H1 (cell line): Measurements from ENCODE around the gene ADGRV1. TPM values are rescaled to one million over a fixed set of nuclear protein-coding genes. Genes with fewer than 3 reads are reported as not detected.

Source experiments
- CTCF ChIA-PET: fragments of 300-600 bp; sonication (Branson Sonifier 250); formaldehyde crosslinking; loops from one replicate; lab custom pipeline; 2021; ENCODE audit not compliant: partially characterized antibody; lab: Charles Lee
- POLR2A ChIA-PET: fragments of 300-600 bp; sonication (Branson Sonifier 250); formaldehyde crosslinking; loops from one replicate; lab custom pipeline; 2021; ENCODE audit warnings: inconsistent platforms; ENCODE audit not compliant: partially characterized antibody; lab: Charles Lee
- DNase-seq, 2 experiments: peaks; one replicate each; pipeline versions ENCODE4 v3.0.0 to v3.0.0-alpha.2; 2010 to 2022; ENCODE audit warnings: low spot score in 2 of 2, low read depth in 1 of 2, mixed read lengths in 1 of 2
- FAIRE-seq: peaks from 2 replicates; lab custom pipeline; 2011; peaks lifted over from hg19 to GRCh38; lab: Jason Lieb, UNC
- H2AFZ ChIP-seq: 2 replicates; pipeline ENCODE4 v1.8.1; 2012; ENCODE audit warnings: low read length, inconsistent platforms
- H2AK5ac ChIP-seq: 2 replicates; pipeline ENCODE4 v1.6.1; 2013; ENCODE audit warnings: low read depth, low read length
- H2BK120ac ChIP-seq: replicated peaks from 2 replicates; pipeline ENCODE3; 2013; ENCODE audit warnings: low read depth, low read length, inconsistent platforms
- H2BK12ac ChIP-seq: 2 replicates; pipeline ENCODE4 v1.6.1; 2013; ENCODE audit warnings: low read depth, low read length
- H2BK15ac ChIP-seq: 2 replicates; pipeline ENCODE4 v1.6.1; 2013; ENCODE audit warnings: low read length
- H2BK20ac ChIP-seq: 2 replicates; pipeline ENCODE4 v1.6.1; 2013; ENCODE audit warnings: low read length
- H2BK5ac ChIP-seq: 2 replicates; pipeline ENCODE4 v1.6.1; 2013; ENCODE audit warnings: low read depth, low read length
- H3K14ac ChIP-seq: 2 replicates; pipeline ENCODE4 v1.6.1; 2013; ENCODE audit warnings: inconsistent platforms; ENCODE audit not compliant: insufficient read length
- H3K18ac ChIP-seq: 2 replicates; pipeline ENCODE4 v1.6.1; 2013; ENCODE audit warnings: low read length; ENCODE audit errors: extremely low read depth
- H3K23ac ChIP-seq: 2 replicates; pipeline ENCODE4 v1.6.1; 2013; ENCODE audit warnings: inconsistent platforms; ENCODE audit not compliant: insufficient read length
- H3K23me2 ChIP-seq: 2 replicates; pipeline ENCODE4 v1.6.1; 2013; ENCODE audit warnings: low read depth, low read length
- H3K27ac ChIP-seq: 2 replicates; pipeline ENCODE4 v1.6.1; 2011; ENCODE audit warnings: low read depth, low read length, inconsistent platforms
- H3K27me3 ChIP-seq, 4 experiments: replicated peaks in 1 of 4; 1 replicate in 1 of 4; 2 replicates in 3 of 4; pipeline versions ENCODE4 v1.6.1 to v1.8.1; 2011 to 2013; ENCODE audit warnings: low read length in 3 of 4, mild to moderate bottlenecking in 3 of 4, inconsistent platforms in 2 of 4, mixed read lengths in 2 of 4, moderate library complexity in 1 of 4; ENCODE audit not compliant: control insufficient read depth in 3 of 4, insufficient read depth in 3 of 4; ENCODE audit errors: extremely low read depth in 1 of 4
- H3K36me3 ChIP-seq, 4 experiments: 2 replicates each; pipeline versions ENCODE4 v1.6.1 to v1.8.1; 2011 to 2013; ENCODE audit warnings: mild to moderate bottlenecking in 4 of 4, low read length in 3 of 4, moderate library complexity in 2 of 4, control low read depth in 1 of 4, inconsistent platforms in 1 of 4; ENCODE audit not compliant: insufficient read depth in 4 of 4, control insufficient read depth in 2 of 4
- H3K4ac ChIP-seq: replicated peaks from 2 replicates; pipeline ENCODE3; 2013; ENCODE audit warnings: low read length, low read depth, mixed read lengths, inconsistent platforms; ENCODE audit not compliant: insufficient read length
- H3K4me1 ChIP-seq, 4 experiments: replicated peaks in 1 of 4; 1 replicate in 1 of 4; 2 replicates in 3 of 4; pipeline versions ENCODE4 v1.6.1 to v1.8.1; 2011 to 2013; ENCODE audit warnings: low read length in 3 of 4, inconsistent platforms in 2 of 4, mixed read lengths in 1 of 4; ENCODE audit not compliant: insufficient read depth in 4 of 4, control insufficient read depth in 3 of 4
- H3K4me2 ChIP-seq, 2 experiments: 2 replicates each; pipeline versions ENCODE4 v1.6.1 to v1.8.1; 2011 to 2013; ENCODE audit warnings: low read depth in 2 of 2, low read length in 2 of 2, control low read depth in 1 of 2, inconsistent platforms in 1 of 2, mild to moderate bottlenecking in 1 of 2; ENCODE audit not compliant: insufficient read depth in 1 of 2
- H3K4me3 ChIP-seq, 4 experiments: fragments of 200-600, 300-600 bp in 1 of 4; sonication (generic), shearing (Covaris generic), sonication (Bioruptor Twin) in 1 of 4; 2 replicates each; pipeline versions ENCODE4 v1.5.1 to v1.8.1; 2011 to 2016; ENCODE audit warnings: low read length in 4 of 4, low read depth in 3 of 4, control low read depth in 2 of 4, inconsistent platforms in 2 of 4, mild to moderate bottlenecking in 2 of 4, mixed read lengths in 1 of 4, moderate library complexity in 1 of 4; ENCODE audit not compliant: insufficient read depth in 2 of 4; ENCODE audit errors: extremely low read depth in 1 of 4
- H3K56ac ChIP-seq: replicated peaks from 2 replicates; pipeline ENCODE3; 2013; ENCODE audit warnings: low read depth, mild to moderate bottlenecking, mixed read lengths, low read length, inconsistent platforms; ENCODE audit not compliant: insufficient read length
- H3K79me1 ChIP-seq: 2 replicates; pipeline ENCODE4 v1.6.1; 2013; ENCODE audit warnings: low read depth, low read length, control low read depth
- H3K79me2 ChIP-seq, 2 experiments: 2 replicates each; pipeline versions ENCODE4 v1.6.1 to v1.8.1; 2012 to 2013; ENCODE audit warnings: low read length in 2 of 2, mild to moderate bottlenecking in 2 of 2, inconsistent platforms in 1 of 2; ENCODE audit not compliant: insufficient read depth in 2 of 2, control insufficient read depth in 1 of 2
- H3K9ac ChIP-seq, 4 experiments: replicated peaks in 1 of 4; 1 replicate in 1 of 4; 2 replicates in 3 of 4; pipeline versions ENCODE4 v1.6.1 to v1.8.1; 2011 to 2013; ENCODE audit warnings: low read depth in 3 of 4, low read length in 3 of 4, control low read depth in 2 of 4, mild to moderate bottlenecking in 2 of 4, moderate library complexity in 2 of 4, inconsistent platforms in 1 of 4; ENCODE audit errors: extremely low read depth in 1 of 4
- H3K9me3 ChIP-seq, 2 experiments: 2 replicates each; pipeline versions ENCODE4 v1.6.1 to v1.8.1; 2012 to 2013; ENCODE audit warnings: mild to moderate bottlenecking in 2 of 2, moderate library complexity in 2 of 2, control low read depth in 1 of 2, inconsistent platforms in 1 of 2, low read depth in 1 of 2, low read length in 1 of 2, mixed read lengths in 1 of 2; ENCODE audit not compliant: insufficient read depth in 2 of 2
- H4K20me1 ChIP-seq, 2 experiments: replicated peaks in 1 of 2; 2 replicates each; pipeline versions ENCODE3 to v1.8.1; 2011 to 2013; ENCODE audit warnings: inconsistent platforms in 2 of 2, low read length in 2 of 2, mild to moderate bottlenecking in 1 of 2; ENCODE audit not compliant: insufficient read depth in 2 of 2, control insufficient read depth in 1 of 2
- H4K5ac ChIP-seq: 2 replicates; pipeline ENCODE4 v1.6.1; 2013; ENCODE audit warnings: low read length, low read depth, mixed read lengths, inconsistent platforms; ENCODE audit not compliant: insufficient read length
- H4K8ac ChIP-seq: 2 replicates; pipeline ENCODE4 v1.8.0; 2013; ENCODE audit warnings: mild to moderate bottlenecking, moderate library complexity, low read length, inconsistent platforms; ENCODE audit not compliant: insufficient read depth; ENCODE audit errors: extremely low read depth
- H4K91ac ChIP-seq: replicated peaks from 2 replicates; pipeline ENCODE3; 2013; ENCODE audit warnings: low read length, mixed read lengths, inconsistent platforms; ENCODE audit not compliant: insufficient read length
- EGR1 ChIP-seq: IDR thresholded peaks from 2 replicates; pipeline ENCODE4 v1.6.1; 2011; ENCODE audit warnings: low read depth, low read length, borderline replicate concordance
- GABPA ChIP-seq: IDR thresholded peaks from 2 replicates; pipeline ENCODE4 v1.6.1; 2011; ENCODE audit warnings: mild to moderate bottlenecking, low read length, moderate library complexity, borderline replicate concordance; ENCODE audit not compliant: insufficient read depth
- SP1 ChIP-seq: IDR thresholded peaks from 2 replicates; pipeline ENCODE4 v1.6.1; 2011; ENCODE audit warnings: low read depth, low read length
- SP4 ChIP-seq: IDR thresholded peaks from 2 replicates; pipeline ENCODE4 v1.6.1; 2012; ENCODE audit warnings: low read length, inconsistent platforms
- SRF ChIP-seq: IDR thresholded peaks from 2 replicates; pipeline ENCODE4 v1.6.1; 2011; ENCODE audit warnings: mild to moderate bottlenecking, low read depth, low read length, moderate library complexity
- TAF1 ChIP-seq: IDR thresholded peaks from 2 replicates; pipeline ENCODE4 v1.6.1; 2011; ENCODE audit warnings: mild to moderate bottlenecking, low read depth, low read length
- ZNF274 ChIP-seq: IDR thresholded peaks from 2 replicates; pipeline ENCODE4 v1.7.0; 2012; ENCODE audit warnings: low read length, borderline replicate concordance; ENCODE audit errors: extremely low read depth
- WGBS, 2 experiments: shearing (Covaris generic) in 1 of 2; methylation state at CpG; one replicate each; pipeline versions ENCODE4 v1.1.6 to v1.1.7; 2013 to 2015; ENCODE audit warnings: low lambda C conversion rate in 2 of 2, mixed read lengths in 2 of 2, inconsistent platforms in 1 of 2, low coverage in 1 of 2, missing lambda C conversion rate in 1 of 2; ENCODE audit not compliant: insufficient replicate concordance in 2 of 2, insufficient coverage in 1 of 2, insufficient read length in 1 of 2; ENCODE audit errors: extremely low coverage in 1 of 2, missing lambda C conversion rate in 1 of 2; 5-methylcytosine and 5-hydroxymethylcytosine counted together
- polyA plus RNA-seq, 7 experiments: library from polyadenylated mRNA; depleted of rRNA in 3 of 7; stranded (reverse) in 5 of 7; unstranded in 2 of 7; fragments of >200 nt in 5 of 7; fragments of 200-250 nt in 2 of 7; gene quantifications; 1 replicate in 5 of 7; 2 replicates in 1 of 7; 4 replicates in 1 of 7; pipeline versions ENCODE4 v1.2.1 to v1.2.3, GENCODE V29; 2011 to 2013; ENCODE audit warnings: missing spikeins in 2 of 7, mixed read lengths in 2 of 7
- total RNA-seq: library from RNA; stranded (reverse); fragmentation: NEBNext Ultra II Directional; extraction: Animal tissue kit (Norgen Biotek cat#: 25700); gene quantifications from 2 replicates; pipeline ENCODE4 v1.2.1, GENCODE V29; 2021

The ADGRV1 gene
- total and polyA plus RNA-seq, 2 of the 8 experiments (the other 6 are each of a cell fraction or from before 2014, with no cell fraction given) = 53.1 to 62.2 TPM

- Histone ChIP-seq H2BK120ac (no peak overlapping the region), H3K4me1 (no peaks in the 10 kb centered on the region), H4K8ac (no peak overlapping the region), H2BK15ac (no peak overlapping the region), H4K91ac (no peak overlapping the region), H3K14ac (no peak overlapping the region), H3K23me2 (no peaks in the 10 kb centered on the region; the same call in 1 of the 2 replicates), H2AFZ (no peak overlapping the region), H3K79me1 (no peaks in the 10 kb centered on the region), H3K18ac (no peak overlapping the region), H3K4me2 (no peak overlapping the region), H3K9me3 (no peaks in the 10 kb centered on the region), H2AK5ac (no peak overlapping the region), H3K56ac (no peak overlapping the region), H3K4ac (no peak overlapping the region), H3K4me3 (no peak overlapping the region), H3K27ac (no peak overlapping the region), H2BK20ac (no peak overlapping the region), H3K23ac (no peak overlapping the region), H3K9ac (no peak overlapping the region), H4K20me1 (peaks cover 0 to 2% of the 10 kb centered on the region in 2 experiments), H3K79me2 (no peaks in the 10 kb centered on the region; a peak in 1 of 4 replicates), H2BK5ac (no peak overlapping the region), H2BK12ac (no peak overlapping the region), H4K5ac (no peak overlapping the region), H3K27me3 (no peaks in the 10 kb centered on the region), H3K36me3 (no peaks in the 10 kb centered on the region; a peak in 1 of 8 replicates)
- DNase-seq (no peak), FAIRE-seq (no peak)
- 72% methylated on average over 1 of the region's 1 CpG; no CpG with 5 or more reads in 1 of the 2 experiments for WGBS, 2 experiments
- TF ChIP-seq EGR1 (no peak), SRF (no peak), GABPA (no peak), ZNF274 (no peak), SP1 (no peak), TAF1 (no peak), SP4 (no peak)
- ChIA-PET CTCF (no interaction called here), POLR2A (interaction anchor here (0.6 kb wide), 1 partner anchor 349 kb away, joined by 4 read pairs; no protein-coding TSS in a partner anchor)
Measured at GRCh38 chr5:91011029-91011428, 452.4 kb downstream of the ADGRV1 start.
